ENCODE results near the gene BLOC1S4.
"Not testable (repeated sequence)": the region's sequence is repeated elsewhere in the genome, so short reads cannot be mapped to it uniquely, and the experiment has no call there.

BLOC1S4 gene

GRCh38 chr4:6716018-6716911, at the start of gene BLOC1S4:
BLOC1S4 (plus strand) TSS chr4:6716174; CDS start chr4:6716210, 36 bp downstream.
- peak; percentile 81 to 91 for DNase-seq

- DNase-seq = no peak
These were observed 47.6 kb upstream of the BLOC1S4 start for GRCh38 chr4:6668391-6668790.

GRCh38 chr4:6671648-6672047, 44.3 kb upstream of the BLOC1S4 start:
- no peak for DNase-seq

- no peak for DNase-seq
These were observed 43.8 kb upstream of the BLOC1S4 start for GRCh38 chr4:6672131-6672530.

GRCh38 chr4:6672541-6673190, 43.3 kb upstream of the BLOC1S4 start:
- DNase-seq = not testable (repeated sequence)

- peak in 1 of 2 experiments; percentile 65 for DNase-seq
These were observed 42.7 kb upstream of the BLOC1S4 start for GRCh38 chr4:6673191-6673659.

GRCh38 chr4:6673660-6674499, 42.1 kb upstream of the BLOC1S4 start:
- peak; percentile 92 to 95 for DNase-seq

- peak; percentile 22 to 44 for DNase-seq
These were observed 41.3 kb upstream of the BLOC1S4 start for GRCh38 chr4:6674500-6675149.

GRCh38 chr4:6676722-6677558, 39.0 kb upstream of the BLOC1S4 start:
- no peak for DNase-seq

- DNase-seq = no peak
These were observed 35.5 kb upstream of the BLOC1S4 start for GRCh38 chr4:6680372-6681034.

GRCh38 chr4:6681191-6681590, 34.8 kb upstream of the BLOC1S4 start:
- DNase-seq = no peak

GRCh38 chr4:6682862-6683590, 32.9 kb upstream of the BLOC1S4 start:
- no peak for DNase-seq

- DNase-seq = no peak
These were observed 31.3 kb upstream of the BLOC1S4 start for GRCh38 chr4:6684656-6685055.

- DNase-seq = no peak
These were observed 29.7 kb upstream of the BLOC1S4 start for GRCh38 chr4:6686104-6686787.

GRCh38 chr4:6687947-6688878, 27.8 kb upstream of the BLOC1S4 start:
- DNase-seq = no peak

- DNase-seq = no peak
These were observed 27.0 kb upstream of the BLOC1S4 start for GRCh38 chr4:6688879-6689505.

- no peak for DNase-seq
These were observed 26.4 kb upstream of the BLOC1S4 start for GRCh38 chr4:6689506-6689960.

GRCh38 chr4:6692379-6692778, 23.6 kb upstream of the BLOC1S4 start:
- DNase-seq = no peak
